DND-41 (cell line): ENCODE measurements around the gene NENF.

Experiments
- ATAC-seq: fragments of 200-7000 bp; cut with Tn5 transposase; 3 replicates; pipeline ENCODE4 v1.9.1; 2021; ENCODE audit warnings: low read depth; ENCODE audit not compliant: insufficient read depth
- DNase-seq: peaks from one replicate; pipeline ENCODE4 v3.0.0-alpha.2; 2020
- H2AFZ ChIP-seq: 2 replicates; pipeline ENCODE4 v1.6.0; 2012; ENCODE audit warnings: low read depth, low read length
- H3K27ac ChIP-seq: 2 replicates; pipeline ENCODE4 v1.5.1; 2012; ENCODE audit warnings: low read length, inconsistent platforms
- H3K27me3 ChIP-seq: fragments of 200-600 bp; sonication (generic); 2 replicates; pipeline ENCODE4 v1.6.0; 2012; ENCODE audit warnings: low read length, mild to moderate bottlenecking, inconsistent platforms; ENCODE audit not compliant: insufficient read depth, poor library complexity
- H3K36me3 ChIP-seq: 2 replicates; pipeline ENCODE4 v1.5.1; 2012; ENCODE audit warnings: low read length, inconsistent platforms; ENCODE audit not compliant: insufficient read depth
- H3K4me1 ChIP-seq: 2 replicates; pipeline ENCODE4 v1.5.1; 2012; ENCODE audit warnings: mild to moderate bottlenecking, low read length; ENCODE audit not compliant: insufficient read depth
- H3K4me2 ChIP-seq: 2 replicates; pipeline ENCODE4 v1.6.0; 2012; ENCODE audit warnings: mild to moderate bottlenecking, moderate library complexity, low read length, inconsistent platforms; ENCODE audit not compliant: insufficient read depth
- H3K4me3 ChIP-seq, 2 experiments: fragments of 200-600 bp in 1 of 2; shearing (Covaris generic) in 1 of 2; 2 replicates each; pipeline ENCODE4 v1.5.1; 2012 to 2016; ENCODE audit warnings: inconsistent platforms in 2 of 2, low read length in 2 of 2, mild to moderate bottlenecking in 2 of 2, low read depth in 1 of 2, moderate library complexity in 1 of 2
- H3K79me2 ChIP-seq: 2 replicates; pipeline ENCODE4 v1.6.0; 2012; ENCODE audit warnings: low read length, inconsistent platforms; ENCODE audit not compliant: insufficient read depth
- H3K9ac ChIP-seq: 2 replicates; pipeline ENCODE4 v1.6.0; 2012; ENCODE audit warnings: low read depth, mild to moderate bottlenecking, inconsistent platforms, low read length, moderate library complexity
- H3K9me3 ChIP-seq: 2 replicates; pipeline ENCODE4 v1.5.1; 2012; ENCODE audit warnings: low read length, moderate library complexity, mild to moderate bottlenecking, inconsistent platforms; ENCODE audit not compliant: insufficient read depth, severe bottlenecking
- H4K20me1 ChIP-seq: 2 replicates; pipeline ENCODE4 v1.6.0; 2012; ENCODE audit warnings: low read length; ENCODE audit not compliant: insufficient read depth
- CTCF ChIP-seq: IDR thresholded peaks from 2 replicates; pipeline ENCODE4 v1.5.1; 2012; ENCODE audit warnings: borderline replicate concordance, low read length, moderate library complexity, mild to moderate bottlenecking; ENCODE audit not compliant: poor library complexity, severe bottlenecking; ENCODE audit errors: extremely low read depth
- EZH2 ChIP-seq: IDR thresholded peaks from 3 replicates; pipeline ENCODE4 v1.6.1; 2012; ENCODE audit warnings: borderline replicate concordance, low read depth, mild to moderate bottlenecking, moderate library complexity, low read length, inconsistent platforms; ENCODE audit not compliant: severe bottlenecking

Gene NENF

GRCh38 chr1:212412374-212412773, 20.3 kb upstream of the NENF start:
- H4K20me1 ChIP-seq: peaks cover 22% of the 10 kb centered on the region
- no peak for TF ChIP-seq EZH2
- no peak for TF ChIP-seq CTCF
- H3K4me2 ChIP-seq: peak overlapping the region; percentile 81
- peaks cover 31% of the 10 kb centered on the region for H3K4me1 ChIP-seq
- H3K79me2 ChIP-seq: peaks cover 43% of the 10 kb centered on the region
- peak overlapping the region in 1 of 2 experiments; percentile 29; a peak in 1 of 4 replicates for H3K4me3 ChIP-seq
- H3K9ac ChIP-seq: no peak overlapping the region; the same call in 1 of the 2 replicates
- no peaks in the 10 kb centered on the region for H3K27me3 ChIP-seq
- ATAC-seq (no peak), DNase-seq (no peak)
- H3K9me3 ChIP-seq: no peaks in the 10 kb centered on the region
- H3K27ac ChIP-seq: no peak overlapping the region
- H3K36me3 ChIP-seq: peaks cover 48% of the 10 kb centered on the region
- no peak overlapping the region for H2AFZ ChIP-seq

GRCh38 chr1:212413902-212414327, 18.8 kb upstream of the NENF start:
- H3K9me3 ChIP-seq: no peaks in the 10 kb centered on the region
- peak overlapping the region; percentile 68 for H3K9ac ChIP-seq
- peak overlapping the region; percentile 81 for H3K4me2 ChIP-seq
- H4K20me1 ChIP-seq: peaks cover 22% of the 10 kb centered on the region
- DNase-seq (no peak), ATAC-seq (peak; percentile 1; the same call in 2 of the 3 replicates)
- H3K4me1 ChIP-seq: peaks cover 31% of the 10 kb centered on the region
- H3K79me2 ChIP-seq: peaks cover 43% of the 10 kb centered on the region
- H3K27me3 ChIP-seq: no peaks in the 10 kb centered on the region
- peak overlapping the region; percentile 86 to 96; a peak in 3 of 4 replicates for H3K4me3 ChIP-seq
- H3K27ac ChIP-seq: peak overlapping the region; percentile 85
- H3K36me3 ChIP-seq: peaks cover 33% of the 10 kb centered on the region
- TF ChIP-seq EZH2: no peak
- TF ChIP-seq CTCF: no peak
- peak overlapping the region; percentile 98 for H2AFZ ChIP-seq

GRCh38 chr1:212414328-212415106, 18.2 kb upstream of the NENF start, which contains the start of gene PACC1:
Gene PACC1 (minus strand): TSS chr1:212414886. CDS start chr1:212414757, 129 bp downstream.
- Histone ChIP-seq H3K4me2 (peak within 1 kb of the TSS; percentile 81), H3K9me3 (no peaks in the 10 kb centered on the region), H2AFZ (peak within 1 kb of the TSS; percentile 98), H3K79me2 (peaks cover 43% of the 10 kb centered on the region), H3K4me3 (peak within 1 kb of the TSS; percentile 86 to 96), H3K36me3 (peaks cover 27% of the 10 kb centered on the region), H3K4me1 (peaks cover 31% of the 10 kb centered on the region), H3K27ac (peak within 1 kb of the TSS; percentile 85), H3K9ac (peak within 1 kb of the TSS; percentile 68), H4K20me1 (peaks cover 22% of the 10 kb centered on the region), H3K27me3 (no peaks in the 10 kb centered on the region)
- DNase-seq (peak; percentile 92), ATAC-seq (peak; percentile 91)
- peak; percentile 8 for TF ChIP-seq CTCF
- TF ChIP-seq EZH2: no peak
